CD4-positive, alpha-beta T cell treated with Interleukin-17A for 4 hours (primary cell): ENCODE data around the gene RTL10.

Experiments used
- DNase-seq: peaks from one replicate; pipeline ENCODE4 v3.0.0-alpha.2; 2020; ENCODE audit warnings: mixed read lengths

RTL10 gene

DNA sequence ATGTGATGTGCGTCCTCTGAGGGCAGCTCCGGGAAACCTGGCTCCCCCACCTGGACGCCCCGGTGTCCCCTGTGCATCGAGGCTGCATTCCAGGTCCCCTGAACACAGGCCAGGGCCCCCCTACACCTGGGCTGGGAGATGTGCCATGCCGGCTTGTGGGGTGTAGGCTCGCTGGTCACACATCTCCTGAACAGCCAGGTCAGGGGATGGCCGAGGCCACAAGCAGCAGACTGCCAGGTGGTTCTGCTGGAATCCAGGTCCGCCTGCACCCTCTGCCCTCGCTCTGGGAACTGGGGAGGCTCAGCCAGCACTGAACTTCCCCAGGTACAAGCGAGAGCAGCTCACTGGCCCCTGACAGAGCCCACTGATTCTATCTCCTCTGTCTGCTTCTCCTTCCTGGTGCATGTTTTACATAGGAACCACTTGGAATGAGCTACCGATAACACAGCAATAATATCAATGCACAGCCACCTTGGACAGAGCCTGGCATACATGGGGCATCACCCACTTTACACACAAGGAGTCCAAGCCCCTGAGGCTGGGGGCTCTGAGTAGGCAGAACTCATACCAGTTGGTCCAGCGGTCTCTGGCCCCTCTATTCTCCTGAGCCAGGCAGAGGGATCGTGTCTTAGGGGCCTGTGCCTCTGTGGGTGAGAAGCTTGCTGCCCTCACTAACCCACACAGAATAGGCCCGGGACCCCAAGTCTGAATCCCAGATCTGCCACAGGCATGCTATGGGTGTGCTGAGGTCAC lies 47.3 kb downstream of the RTL10 start:
- no peak for DNase-seq

DNA sequence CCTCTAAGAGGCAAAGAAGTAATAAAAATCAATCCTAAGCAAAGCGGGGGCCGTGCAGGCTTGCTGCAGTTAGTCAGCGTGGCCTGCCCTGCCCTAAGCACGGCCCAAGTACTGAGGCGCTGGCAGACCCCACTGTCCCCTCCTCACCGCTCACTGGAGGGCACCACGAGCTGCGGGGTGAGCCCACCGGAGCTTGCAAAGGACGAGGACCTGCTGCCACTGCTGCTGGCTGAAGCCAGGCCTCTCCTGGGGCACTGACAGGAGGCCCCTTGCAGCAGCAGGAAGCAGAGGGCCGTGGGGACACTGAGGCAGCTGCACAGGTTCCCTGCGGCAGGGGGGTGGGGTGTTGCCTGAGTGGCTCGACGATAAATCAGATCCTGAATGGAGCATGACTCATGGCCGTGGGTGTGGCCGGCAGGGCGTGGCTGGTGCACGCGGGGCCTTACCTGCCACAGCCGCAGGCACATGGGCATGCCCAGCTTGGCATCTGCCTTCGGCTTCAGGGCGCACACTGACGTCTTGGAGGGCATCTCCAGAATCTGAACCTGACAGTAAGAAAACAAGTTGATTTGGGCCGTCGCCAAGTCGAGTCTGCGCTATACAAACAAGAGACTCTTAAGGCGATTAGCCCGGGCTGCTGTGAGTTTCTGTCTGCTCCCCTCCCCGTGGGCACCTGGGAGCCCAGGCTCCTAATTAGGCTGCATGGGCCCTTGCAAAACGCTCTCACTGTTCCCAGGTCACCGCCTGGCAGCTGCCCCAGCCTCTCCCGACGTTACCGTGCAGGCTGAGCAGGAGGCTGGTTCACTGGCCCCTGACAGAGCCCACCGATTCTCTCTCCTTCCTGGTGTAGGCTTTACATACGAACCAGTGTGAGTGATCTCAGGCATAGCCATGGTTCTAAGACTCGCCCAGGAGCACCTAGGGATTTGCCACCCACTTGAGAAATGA lies 48.2 kb downstream of the RTL10 start:
- DNase-seq, result no peak

DNA sequence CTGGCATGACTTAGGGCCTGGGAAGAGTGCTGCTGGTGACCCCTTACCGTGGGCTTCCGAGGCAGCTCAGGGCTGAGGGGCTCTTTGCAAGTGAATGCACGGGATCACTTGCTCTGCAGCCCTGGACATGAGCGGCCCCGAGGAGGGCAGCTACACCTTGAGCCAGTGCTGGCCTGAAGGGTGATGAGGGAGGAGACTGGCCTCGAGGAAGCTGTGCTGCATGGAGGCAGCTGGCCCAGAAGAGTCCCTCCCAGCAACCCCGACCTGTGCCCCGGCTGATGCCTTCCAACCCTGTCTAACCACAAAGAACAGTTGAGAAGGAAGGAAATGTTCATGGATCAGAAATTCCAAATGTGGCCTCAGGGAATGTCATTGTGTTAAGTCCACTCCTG lies 48.9 kb downstream of the RTL10 start:
- DNase-seq, result no peak
